Measurements from ENCODE around the gene ITPKA. TPM values are rescaled to one million over a fixed set of nuclear protein-coding genes. Genes with fewer than 3 reads are reported as not detected.

The ITPKA gene
- total and polyA plus RNA-seq, 2 of the 13 experiments (the other 11 are each of a cell fraction or from before 2014, with no cell fraction given) = 13.2 to 41.3 TPM

GRCh38 chr15:41493205-41493901 is at the start of gene ITPKA (continued):
- TF ChIP-seq STAG1 (CRISPR knock-in tag; IDR thresholded peaks at IDR 0.05) (no peak), ZNF24 (IDR thresholded peaks at IDR 0.05) (no peak), RXRB (CRISPR knock-in tag; IDR thresholded peaks at IDR 0.05; ENCODE audit: borderline replicate concordance) (peak; percentile 21; the same call in 1 of the 2 replicates), JARID2 (CRISPR knock-in tag; IDR thresholded peaks at IDR 0.05; ENCODE audit: insufficient replicate concordance) (no peak), ZBTB3 (CRISPR knock-in tag; IDR thresholded peaks at IDR 0.05; ENCODE audit: borderline replicate concordance, low read depth) (peak; percentile 56; the same call in 1 of the 2 replicates), ZNF569 (CRISPR knock-in tag; IDR thresholded peaks at IDR 0.05; ENCODE audit: borderline replicate concordance) (no peak), ZNF235 (CRISPR knock-in tag; IDR thresholded peaks at IDR 0.05; ENCODE audit: borderline replicate concordance) (no peak), ZNF557 (CRISPR knock-in tag; IDR thresholded peaks at IDR 0.05) (no peak), ZBTB34 (CRISPR knock-in tag; IDR thresholded peaks at IDR 0.05) (no peak), KLF16 (CRISPR knock-in tag; IDR thresholded peaks at IDR 0.05) (no peak), TBL1XR1 (IDR thresholded peaks at IDR 0.05; ENCODE audit: borderline replicate concordance, low read length, partially characterized antibody) (no peak), SETDB1 (CRISPR knock-in tag; IDR thresholded peaks at IDR 0.05; ENCODE audit: borderline replicate concordance) (no peak), ZNF33A (CRISPR knock-in tag; IDR thresholded peaks at IDR 0.05; ENCODE audit: borderline replicate concordance) (no peak), PLRG1 (conservative IDR thresholded peaks at IDR 0.05) (no peak), NFE2L2 (IDR thresholded peaks at IDR 0.05; ENCODE audit: low read length) (no peak), HNRNPL (IDR thresholded peaks at IDR 0.05; ENCODE audit: low read depth, low read length) (peak; percentile 85), ZNF883 (CRISPR knock-in tag; IDR thresholded peaks at IDR 0.05; ENCODE audit: not compliant biosample characterization) (peak; percentile 56), NCOR1 (IDR thresholded peaks at IDR 0.05; ENCODE audit: borderline replicate concordance, low read length) (0 out of 2 replicates have a peak, but pooled peaks have one; percentile 26), KDM1A (CRISPR knock-in tag; IDR thresholded peaks at IDR 0.05) (no peak), ZNF646 (CRISPR knock-in tag; IDR thresholded peaks at IDR 0.05) (no peak), ZNF121 (CRISPR knock-in tag; IDR thresholded peaks at IDR 0.05) (0 out of 2 replicates have a peak, but pooled peaks have one; percentile 12), SALL2 (CRISPR knock-in tag; IDR thresholded peaks at IDR 0.05) (peak; percentile 57; the same call in 1 of the 2 replicates)
